SK-N-SH (cell line): Measurements from ENCODE around the gene DYNLL1. TPM values are rescaled to one million over a fixed set of nuclear protein-coding genes. Genes with fewer than 3 reads are reported as not detected.

Experiments used
- CTCF ChIA-PET: fragments of 300-600, 350-600 bp; formaldehyde crosslinking; extraction: SDS; loops from one replicate; lab custom pipeline; 2021; lab: Yijun Ruan, JAX
- POLR2A ChIA-PET: fragments of 350-600 bp; sonication (Branson Sonifier 250); formaldehyde crosslinking; extraction: SDS; loops from one replicate; lab custom pipeline; 2020; ENCODE audit warnings: antibody characterized with exemption, inconsistent platforms; lab: Yijun Ruan, JAX
- DNase-seq: peaks from one replicate; pipeline ENCODE4 v3.0.0; 2012
- H2AFZ ChIP-seq: fragments of 200-600 bp; sonication (generic); 2 replicates; pipeline ENCODE4 v1.8.1; 2016; ENCODE audit warnings: antibody characterized with exemption, mild to moderate bottlenecking, low read depth
- H3F3A ChIP-seq: fragments of 200-600 bp; sonication (generic); replicated peaks from 2 replicates; pipeline ENCODE3; 2016; ENCODE audit warnings: antibody characterized with exemption, mild to moderate bottlenecking; ENCODE audit not compliant: insufficient read depth
- H3K27ac ChIP-seq, 2 experiments: fragments of 200-500 bp in 1 of 2; fragments of 200-600 bp in 1 of 2; sonication (Bioruptor generic) in 1 of 2; sonication (generic), shearing (Covaris generic) in 1 of 2; 2 replicates each; pipeline versions ENCODE4 v1.5.1 to v1.6.1; 2014 to 2016; ENCODE audit warnings: low read depth in 2 of 2, inconsistent platforms in 1 of 2, low read length in 1 of 2, mild to moderate bottlenecking in 1 of 2, mixed read lengths in 1 of 2
- H3K27me3 ChIP-seq: fragments of 200-600 bp; sonication (generic), shearing (Covaris generic); 2 replicates; pipeline ENCODE4 v1.6.1; 2016; ENCODE audit warnings: mixed run types; ENCODE audit not compliant: insufficient read depth
- H3K36me3 ChIP-seq, 2 experiments: fragments of 200-500 bp in 1 of 2; fragments of 200-600 bp in 1 of 2; sonication (Bioruptor generic) in 1 of 2; sonication (generic) in 1 of 2; replicated peaks in 1 of 2; 2 replicates each; pipeline versions ENCODE3 to v1.5.1; 2014 to 2016; ENCODE audit warnings: low read length in 1 of 2, mild to moderate bottlenecking in 1 of 2; ENCODE audit not compliant: insufficient read depth in 2 of 2, control insufficient read depth in 1 of 2
- H3K4me1 ChIP-seq, 2 experiments: fragments of 200-500 bp in 1 of 2; fragments of 200-600 bp in 1 of 2; sonication (Bioruptor generic) in 1 of 2; sonication (generic), shearing (Covaris generic) in 1 of 2; 2 replicates each; pipeline versions ENCODE4 v1.5.1 to v1.6.1; 2014 to 2016; ENCODE audit warnings: low read depth in 1 of 2, low read length in 1 of 2, mixed run types in 1 of 2; ENCODE audit not compliant: insufficient read depth in 2 of 2, control insufficient read depth in 1 of 2
- H3K4me2 ChIP-seq: fragments of 200-600 bp; sonication (generic), shearing (Covaris generic); 2 replicates; pipeline ENCODE4 v1.6.1; 2017; ENCODE audit warnings: mixed run types
- H3K4me3 ChIP-seq, 2 experiments: fragments of 200-500 bp in 1 of 2; fragments of 200-600 bp in 1 of 2; sonication (Bioruptor generic) in 1 of 2; sonication (generic), shearing (Covaris generic) in 1 of 2; 2 replicates each; pipeline versions ENCODE4 v1.5.1 to v1.8.1; 2014 to 2016; ENCODE audit warnings: low read depth in 2 of 2, inconsistent platforms in 1 of 2, low read length in 1 of 2, mild to moderate bottlenecking in 1 of 2, mixed read lengths in 1 of 2, moderate library complexity in 1 of 2
- H3K79me2 ChIP-seq: fragments of 200-600 bp; sonication (generic); 2 replicates; pipeline ENCODE4 v1.8.1; 2017; ENCODE audit warnings: mild to moderate bottlenecking; ENCODE audit not compliant: insufficient read depth
- H3K9ac ChIP-seq: fragments of 200-600 bp; sonication (generic); 2 replicates; pipeline ENCODE4 v1.6.1; 2017; ENCODE audit warnings: mixed run types
- H3K9me2 ChIP-seq: fragments of 200-600 bp; sonication (generic); 2 replicates; pipeline ENCODE4 v1.6.1; 2017; ENCODE audit warnings: mixed run types
- H3K9me3 ChIP-seq: fragments of 200-600 bp; sonication (generic); 2 replicates; pipeline ENCODE4 v1.6.1; 2017; ENCODE audit warnings: mixed run types, mild to moderate bottlenecking, moderate library complexity
- H4K20me1 ChIP-seq: fragments of 200-600 bp; sonication (generic); 2 replicates; pipeline ENCODE4 v1.6.1; 2017; ENCODE audit warnings: mild to moderate bottlenecking, mixed run types; ENCODE audit not compliant: insufficient read depth
- ELF1 ChIP-seq: IDR thresholded peaks from 2 replicates; pipeline ENCODE4 v1.4.0; 2012
- EZH2phosphoT487 ChIP-seq: fragments of 200-600 bp; sonication (generic); IDR thresholded peaks from 2 replicates; pipeline ENCODE4 v1.6.1; 2017; ENCODE audit warnings: low read depth, mixed run types, mild to moderate bottlenecking, antibody characterized with exemption, moderate library complexity, borderline replicate concordance
- FOSL2 ChIP-seq: IDR thresholded peaks from 2 replicates; pipeline ENCODE4 v1.4.0; 2012; ENCODE audit warnings: low read depth, mild to moderate bottlenecking, moderate library complexity, borderline replicate concordance
- FOXJ3 ChIP-seq: sonication (generic); formaldehyde crosslinking; IDR thresholded peaks from 2 replicates; pipeline ENCODE4 v1.5.1; 2020; ENCODE audit warnings: mild to moderate bottlenecking, missing genetic modification reagents
- GABPA ChIP-seq: IDR thresholded peaks from 2 replicates; pipeline ENCODE4 v1.4.0; 2012; ENCODE audit warnings: low read depth, mild to moderate bottlenecking
- GATA2 ChIP-seq: sonication (generic); formaldehyde crosslinking; IDR thresholded peaks from 2 replicates; pipeline ENCODE4 v1.5.0; 2020; ENCODE audit warnings: mild to moderate bottlenecking, missing genetic modification reagents
- RCOR1 ChIP-seq: fragments of 150-350 bp; IDR thresholded peaks from 2 replicates; pipeline ENCODE4 v1.6.1; 2017; ENCODE audit warnings: antibody characterized with exemption, low read length
- RXRA ChIP-seq: IDR thresholded peaks from 2 replicates; pipeline ENCODE4 v1.4.0; 2012; ENCODE audit warnings: low read depth, mild to moderate bottlenecking, borderline replicate concordance
- SIN3A ChIP-seq: IDR thresholded peaks from 2 replicates; pipeline ENCODE4 v1.6.1; 2012; ENCODE audit warnings: low read depth, mild to moderate bottlenecking, low read length, moderate library complexity, borderline replicate concordance
- TAF1 ChIP-seq: IDR thresholded peaks from 2 replicates; pipeline ENCODE4 v1.6.1; 2012; ENCODE audit warnings: low read depth, mild to moderate bottlenecking, low read length, moderate library complexity, borderline replicate concordance
- TCF12 ChIP-seq: IDR thresholded peaks from 2 replicates; pipeline ENCODE4 v1.4.0; 2012
- TEAD4 ChIP-seq: IDR thresholded peaks from 2 replicates; pipeline ENCODE4 v1.4.0; 2012; ENCODE audit warnings: mild to moderate bottlenecking, borderline replicate concordance; ENCODE audit not compliant: insufficient read depth
- USF1 ChIP-seq: IDR thresholded peaks from 2 replicates; pipeline ENCODE4 v1.4.0; 2012; ENCODE audit warnings: low read depth, borderline replicate concordance
- USF2 ChIP-seq: fragments of 150-350 bp; IDR thresholded peaks from 2 replicates; pipeline ENCODE4 v1.6.1; 2017; ENCODE audit warnings: antibody characterized with exemption, low read length, low read depth, borderline replicate concordance
- YY1 ChIP-seq: IDR thresholded peaks from 2 replicates; pipeline ENCODE4 v1.4.0; 2012; ENCODE audit warnings: low read depth, mild to moderate bottlenecking
- ZBTB33 ChIP-seq: IDR thresholded peaks from 2 replicates; pipeline ENCODE4 v1.4.0; 2012; ENCODE audit warnings: low read depth, borderline replicate concordance
- WGBS: methylation state at CpG from one replicate; pipeline ENCODE4 v1.1.6; 2017; ENCODE audit warnings: low lambda C conversion rate; 5-methylcytosine and 5-hydroxymethylcytosine counted together
- polyA plus RNA-seq, 3 experiments: library from polyadenylated mRNA; depleted of rRNA; stranded (reverse); fragments of >200 nt; gene quantifications; 2 replicates each; pipeline ENCODE4 v1.2.3, GENCODE V29; 2012
- TF ChIP-seq, protein P1 (sequence below): IDR thresholded peaks from 2 replicates; pipeline ENCODE4; 2012
- TF ChIP-seq, protein P2 (sequence below): IDR thresholded peaks from 2 replicates; pipeline ENCODE4 v1.4.0; 2012; ENCODE audit warnings: low read depth
- TF ChIP-seq, protein P3 (sequence below): fragments of 150-350 bp; IDR thresholded peaks from 2 replicates; pipeline ENCODE4 v1.6.1; 2016; ENCODE audit warnings: mild to moderate bottlenecking, low read depth, low read length

Gene DYNLL1
- polyA plus RNA-seq, 1 of the 3 experiments (the other 2 are of a cell fraction) = 607 TPM

- POLR2A ChIA-PET = no interaction called here
- Histone ChIP-seq H3K4me3 (no peak overlapping the region), H3K4me1 (peaks cover 0 to 12% of the 10 kb centered on the region in 2 experiments; a peak in 1 of 4 replicates), H3F3A (no peaks in the 10 kb centered on the region), H2AFZ (no peak overlapping the region), H4K20me1 (peaks cover 87% of the 10 kb centered on the region), H3K27ac (no peak overlapping the region), H3K9me2 (no peaks in the 10 kb centered on the region), H3K79me2 (peaks cover 100% of the 10 kb centered on the region), H3K4me2 (no peak overlapping the region), H3K9ac (no peak overlapping the region), H3K9me3 (no peaks in the 10 kb centered on the region), H3K27me3 (no peaks in the 10 kb centered on the region), H3K36me3 (peaks cover 26 to 43% of the 10 kb centered on the region in 2 experiments)
- CTCF ChIA-PET = no interaction called here
- no peak for DNase-seq
- no peak for TF ChIP-seq TCF12
- TF ChIP-seq RCOR1 = no peak
- TF ChIP-seq YY1 = no peak
- TF ChIP-seq, protein P1, sequence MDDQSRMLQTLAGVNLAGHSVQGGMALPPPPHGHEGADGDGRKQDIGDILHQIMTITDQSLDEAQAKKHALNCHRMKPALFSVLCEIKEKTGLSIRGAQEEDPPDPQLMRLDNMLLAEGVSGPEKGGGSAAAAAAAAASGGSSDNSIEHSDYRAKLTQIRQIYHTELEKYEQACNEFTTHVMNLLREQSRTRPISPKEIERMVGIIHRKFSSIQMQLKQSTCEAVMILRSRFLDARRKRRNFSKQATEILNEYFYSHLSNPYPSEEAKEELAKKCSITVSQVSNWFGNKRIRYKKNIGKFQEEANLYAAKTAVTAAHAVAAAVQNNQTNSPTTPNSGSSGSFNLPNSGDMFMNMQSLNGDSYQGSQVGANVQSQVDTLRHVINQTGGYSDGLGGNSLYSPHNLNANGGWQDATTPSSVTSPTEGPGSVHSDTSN = no peak
- no peak for TF ChIP-seq TEAD4
- TF ChIP-seq USF2 = no peak
- TF ChIP-seq TAF1 = no peak
- TF ChIP-seq GATA2 (CRISPR knock-in tag) = no peak
- TF ChIP-seq USF1 = no peak
- TF ChIP-seq SIN3A = no peak
- no peak for TF ChIP-seq FOXJ3 (CRISPR knock-in tag)
- 97% methylated on average over 3 of the region's 3 CpGs for WGBS
Measured at GRCh38 chr12:120544691-120545090, 48.8 kb downstream of the DYNLL1 start.

DNA sequence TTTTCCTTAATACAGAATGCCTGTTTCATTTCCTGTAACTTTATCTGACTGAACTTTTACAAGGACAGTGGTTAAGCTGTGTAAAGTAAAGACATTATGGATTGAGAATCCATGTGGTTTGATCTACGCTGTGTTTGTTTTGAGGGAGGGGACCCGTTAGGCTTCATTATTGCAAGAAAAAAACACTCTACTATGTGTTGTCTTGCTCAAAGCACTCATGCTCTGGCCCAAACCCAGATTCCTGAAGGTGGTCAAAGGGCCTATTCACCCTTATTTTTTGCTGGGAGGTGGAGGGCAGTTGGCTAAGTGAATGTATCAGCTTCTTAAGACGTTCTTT, 50.1 kb downstream of the DYNLL1 start:
- Histone ChIP-seq H3K27me3 (no peaks in the 10 kb centered on the region), H3K4me2 (no peak overlapping the region), H3K79me2 (peaks cover 100% of the 10 kb centered on the region), H3F3A (no peaks in the 10 kb centered on the region), H2AFZ (no peak overlapping the region), H3K9ac (no peak overlapping the region), H3K4me1 (peaks cover 0 to 5% of the 10 kb centered on the region in 2 experiments; a peak in 1 of 4 replicates), H3K9me2 (no peaks in the 10 kb centered on the region), H3K9me3 (no peaks in the 10 kb centered on the region), H3K4me3 (no peak overlapping the region), H3K36me3 (peaks cover 29 to 45% of the 10 kb centered on the region in 2 experiments), H4K20me1 (peaks cover 79% of the 10 kb centered on the region), H3K27ac (no peak overlapping the region)
- WGBS = 94% methylated on average over 3 of the region's 3 CpGs
- ChIA-PET POLR2A (no interaction called here), CTCF (no interaction called here)
- no peak for DNase-seq
- TF ChIP-seq FOSL2 = no peak
- TF ChIP-seq, protein P2, sequence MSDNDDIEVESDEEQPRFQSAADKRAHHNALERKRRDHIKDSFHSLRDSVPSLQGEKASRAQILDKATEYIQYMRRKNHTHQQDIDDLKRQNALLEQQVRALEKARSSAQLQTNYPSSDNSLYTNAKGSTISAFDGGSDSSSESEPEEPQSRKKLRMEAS = no peak
- TF ChIP-seq ELF1 = no peak
- TF ChIP-seq TAF1 = no peak
- no peak for TF ChIP-seq EZH2phosphoT487
- no peak for TF ChIP-seq ZBTB33
- TF ChIP-seq YY1 = no peak
- TF ChIP-seq, protein P1 = no peak
- TF ChIP-seq RXRA = no peak
- TF ChIP-seq, protein P3, sequence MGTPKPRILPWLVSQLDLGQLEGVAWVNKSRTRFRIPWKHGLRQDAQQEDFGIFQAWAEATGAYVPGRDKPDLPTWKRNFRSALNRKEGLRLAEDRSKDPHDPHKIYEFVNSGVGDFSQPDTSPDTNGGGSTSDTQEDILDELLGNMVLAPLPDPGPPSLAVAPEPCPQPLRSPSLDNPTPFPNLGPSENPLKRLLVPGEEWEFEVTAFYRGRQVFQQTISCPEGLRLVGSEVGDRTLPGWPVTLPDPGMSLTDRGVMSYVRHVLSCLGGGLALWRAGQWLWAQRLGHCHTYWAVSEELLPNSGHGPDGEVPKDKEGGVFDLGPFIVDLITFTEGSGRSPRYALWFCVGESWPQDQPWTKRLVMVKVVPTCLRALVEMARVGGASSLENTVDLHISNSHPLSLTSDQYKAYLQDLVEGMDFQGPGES = no peak
- TF ChIP-seq GABPA = no peak
